K562 (cell line): ENCODE measurements around the gene SAMD8. TPM values are rescaled to one million over a fixed set of nuclear protein-coding genes. Genes with fewer than 3 reads are reported as not detected.

Experiments used
- ARNT ChIP-seq, 2 experiments: fragments of 450-650 bp; IDR thresholded peaks; 2 replicates each; pipeline ENCODE4 v1.6.1; 2016; ENCODE audit warnings: mild to moderate bottlenecking in 1 of 2
- CBX2 ChIP-seq: fragments of 200-600 bp; sonication (generic); IDR thresholded peaks from one replicate; pipeline ENCODE4 v1.6.1; 2012; ENCODE audit warnings: mild to moderate bottlenecking, low read length, inconsistent platforms; ENCODE audit not compliant: insufficient read depth, poor library complexity, severe bottlenecking
- CC2D1A ChIP-seq: fragments of 450-650 bp; IDR thresholded peaks from 2 replicates; pipeline ENCODE4 v1.6.1; 2017; ENCODE audit warnings: mild to moderate bottlenecking
- ETV1 ChIP-seq: fragments of 450-650 bp; conservative IDR thresholded peaks from 2 replicates; pipeline ENCODE4 v1.6.1; 2016; ENCODE audit warnings: missing genetic modification characterization, control low read depth, low read depth, missing compliant biosample characterization
- MAZ ChIP-seq, 2 experiments: fragments of 450-650 bp in 1 of 2; sonication (generic) in 1 of 2; formaldehyde crosslinking; IDR thresholded peaks in 1 of 2; conservative IDR thresholded peaks in 1 of 2; 2 replicates each; pipeline versions ENCODE4 v1.4.0 to v1.5.0; 2020; ENCODE audit warnings: mild to moderate bottlenecking in 1 of 2, missing genetic modification reagents in 1 of 2
- PBX2 ChIP-seq, 2 experiments: IDR thresholded peaks in 1 of 2; conservative IDR thresholded peaks in 1 of 2; 2 replicates each; pipeline ENCODE4 v1.6.1; 2016; ENCODE audit warnings: low read depth in 2 of 2, mild to moderate bottlenecking in 1 of 2, missing compliant biosample characterization in 1 of 2, missing genetic modification characterization in 1 of 2, moderate library complexity in 1 of 2
- PREB ChIP-seq: sonication (generic); formaldehyde crosslinking; IDR thresholded peaks from 2 replicates; pipeline ENCODE4 v1.8.1; 2023; ENCODE audit warnings: mild to moderate bottlenecking, missing genetic modification reagents
- RB1 ChIP-seq: fragments of 450-650 bp; IDR thresholded peaks from 2 replicates; pipeline ENCODE4 v1.6.1; 2017; ENCODE audit warnings: low read depth, mild to moderate bottlenecking
- RCOR1 ChIP-seq, 2 experiments: IDR thresholded peaks; 2 replicates each; pipeline ENCODE4 v1.6.1; 2012; ENCODE audit warnings: low read depth in 2 of 2, low read length in 2 of 2, borderline replicate concordance in 1 of 2, improper control_type of control experiment in 1 of 2
- SMARCC2 ChIP-seq: fragments of 450-650 bp; IDR thresholded peaks from 2 replicates; pipeline ENCODE4 v1.6.1; 2017; ENCODE audit warnings: antibody characterized with exemption, moderate library complexity, mild to moderate bottlenecking, low read depth
- SPI1 ChIP-seq: IDR thresholded peaks from 2 replicates; pipeline ENCODE4 v1.6.1; 2011; ENCODE audit warnings: low read depth, low read length, control low read depth, borderline replicate concordance
- TRIM28 ChIP-seq: fragments of 450-650 bp; IDR thresholded peaks from 2 replicates; pipeline ENCODE4 v1.6.1; 2017
- ZNF512 ChIP-seq: IDR thresholded peaks from 2 replicates; pipeline ENCODE4 v1.6.1; 2016; ENCODE audit warnings: missing genetic modification characterization, missing compliant biosample characterization
- ZNF551 ChIP-seq: fragments of 250-450 bp; sonication (Bioruptor Pico); IDR thresholded peaks from 2 replicates; pipeline ENCODE4 v1.5.0; 2021; ENCODE audit warnings: mild to moderate bottlenecking, moderate library complexity
- ZNF592 ChIP-seq: fragments of 450-650 bp; IDR thresholded peaks from 2 replicates; pipeline ENCODE4 v1.6.1; 2017; ENCODE audit warnings: antibody characterized with exemption, mild to moderate bottlenecking
- polyA plus RNA-seq, 8 experiments: library from polyadenylated mRNA; depleted of rRNA in 4 of 8; stranded (reverse) in 5 of 8; unstranded in 3 of 8; fragments of >200 nt; fragmentation: Nextera tagmentation in 2 of 8; fragmentation: Illumina TruSeq in 1 of 8; extraction: Ambion mirVana in 2 of 8; extraction: Trizol in 1 of 8; gene quantifications; 2 replicates each; pipeline versions ENCODE4 v1.2.1 to v1.2.3, GENCODE V29; 2011 to 2014; ENCODE audit warnings: inconsistent platforms in 1 of 8, missing spikeins in 1 of 8
- total RNA-seq, 7 experiments: library from RNA; depleted of rRNA in 6 of 7; stranded (reverse); fragments of >200 nt in 6 of 7; fragmentation: Illumina TruSeq in 2 of 7; extraction: Trizol in 2 of 7; gene quantifications; 2 replicates each; pipeline versions ENCODE4 v1.2.1 to v1.2.3, GENCODE V29; 2011 to 2021; ENCODE audit warnings: low replicate concordance in 1 of 7

Gene SAMD8
- total and polyA plus RNA-seq, 9 of the 15 experiments (the other 6 are each of a cell fraction or from before 2014, with no cell fraction given): 2.7 to 16.1 (median 6.2) TPM

GRCh38 chr10:75187961-75188426 lies 76.5 kb downstream of the SAMD8 start (continued):
- TF ChIP-seq ZNF592: peak; percentile 38; the same call in 1 of the 2 replicates
- TF ChIP-seq SPI1: 0 out of 2 replicates have a peak, but pooled peaks have one; percentile 17
- TF ChIP-seq ARNT (IDR thresholded peaks at IDR 0.05): peak in 1 of 2 experiments; percentile 44; a peak in 1 of 4 replicates
- no peak for TF ChIP-seq ZNF551
- 0 out of 4 replicates have a peak, but pooled peaks of 1 of the 2 experiments have one; percentile 34 for TF ChIP-seq MAZ (CRISPR knock-in tag; conservative IDR thresholded peaks at IDR 0.05 in 1 of 2, IDR thresholded peaks at IDR 0.05 in 1 of 2)
- peak in 1 of 2 experiments; percentile 57; a peak in 1 of 4 replicates for TF ChIP-seq RCOR1 (IDR thresholded peaks at IDR 0.05; ENCODE audit: borderline replicate concordance in 1 of 2, low read depth in 2 of 2, low read length in 2 of 2)
- no peak for TF ChIP-seq CBX2
- 0 out of 2 replicates have a peak, but pooled peaks have one; percentile 67 for TF ChIP-seq PREB (CRISPR knock-in tag)
- peak; percentile 50; the same call in 1 of the 2 replicates for TF ChIP-seq ETV1 (tag)
- TF ChIP-seq ZNF512 (tag): no peak
- TF ChIP-seq TRIM28: 0 out of 2 replicates have a peak, but pooled peaks have one; percentile 45
- peak; percentile 79 for TF ChIP-seq CC2D1A
- peak; percentile 48; the same call in 1 of the 2 replicates for TF ChIP-seq RB1
- TF ChIP-seq PBX2 (CRISPR knock-in tag; IDR thresholded peaks at IDR 0.05; ENCODE audit: low read depth): no peak
- 0 out of 2 replicates have a peak, but pooled peaks have one; percentile 14 for TF ChIP-seq PBX2 (tag; conservative IDR thresholded peaks at IDR 0.05; ENCODE audit: low read depth)
- TF ChIP-seq SMARCC2: no peak
- TF ChIP-seq, all 486 proteins: peak for 24
